Left lung (tissue), 10 donors: Measurements from ENCODE around the gene UBE2F. TPM values are rescaled to one million over a fixed set of nuclear protein-coding genes. Genes with fewer than 3 reads are reported as not detected.

ENCODE experiments used
- ATAC-seq: fragments of 200-7000 bp; cut with Tn5 transposase; one replicate; pipeline ENCODE4 v1.9.1; 2020; ENCODE audit warnings: moderate library complexity
- DNase-seq, 4 donors: peaks; one replicate each; pipeline ENCODE4 v3.0.0-alpha.2; 2013 to 2020
- H3K27ac ChIP-seq, 2 donors: fragments of 200-600 bp; sonication (generic) in 1 of 2; one replicate each; pipeline versions ENCODE4 v1.5.0 to v1.8.0; 2020 to 2021
- H3K27me3 ChIP-seq, 2 donors: fragments of 200-600 bp; sonication (generic) in 1 of 2; one replicate each; pipeline versions ENCODE4 v1.5.0 to v1.8.0; 2020 to 2021
- H3K36me3 ChIP-seq, 2 donors: fragments of 200-600 bp; sonication (generic) in 1 of 2; one replicate each; pipeline versions ENCODE4 v1.5.0 to v1.8.0; 2020 to 2021
- H3K4me1 ChIP-seq, 2 donors: fragments of 200-600 bp; one replicate each; pipeline ENCODE4 v1.8.0; 2021
- H3K4me3 ChIP-seq, 2 donors: fragments of 200-600 bp; sonication (generic) in 1 of 2; one replicate each; pipeline versions ENCODE4 v1.5.0 to v1.8.0; 2020 to 2021; ENCODE audit warnings: mild to moderate bottlenecking in 1 of 2
- H3K9me3 ChIP-seq, 2 donors: fragments of 200-600 bp; sonication (generic) in 1 of 2; one replicate each; pipeline versions ENCODE4 v1.5.0 to v1.8.0; 2020 to 2021
- CTCF ChIP-seq, 2 donors: fragments of 200-600 bp; sonication (generic) in 1 of 2; IDR thresholded peaks; one replicate each; pipeline versions ENCODE4 v1.5.0 to v1.8.0; 2021; ENCODE audit warnings: antibody characterized with exemption in 2 of 2
- intact Hi-C, 2 donors: fragments of 100-400 bp; cut with DNase I; formaldehyde crosslinking; loops; one replicate each; pipeline versions ENCODE4 v1.11.2 to v1.14.2; 2022
- polyA plus RNA-seq, 6 donors: library from polyadenylated mRNA; unstranded; fragments of 120-200 nt; gene quantifications; one replicate each; pipeline ENCODE4 v1.2.1, GENCODE V29; 2013; ENCODE audit not compliant: insufficient read length in 6 of 6
- total RNA-seq, 2 donors: library from RNA; stranded (reverse); fragmentation: NEBNext Ultra II Directional; extraction: Animal tissue kit (Norgen Biotek cat#: 25700); gene quantifications; one replicate each; pipeline ENCODE4 v1.2.1, GENCODE V29; 2021
- donor health status: DM: no; HTN: yes; CAD: no.
- donor health status: DM: no; HTN: no; CAD: no.

The UBE2F gene
- total and polyA plus RNA-seq, 8 donors = 33.9 to 58.9 (median 34.7) TPM

DNA sequence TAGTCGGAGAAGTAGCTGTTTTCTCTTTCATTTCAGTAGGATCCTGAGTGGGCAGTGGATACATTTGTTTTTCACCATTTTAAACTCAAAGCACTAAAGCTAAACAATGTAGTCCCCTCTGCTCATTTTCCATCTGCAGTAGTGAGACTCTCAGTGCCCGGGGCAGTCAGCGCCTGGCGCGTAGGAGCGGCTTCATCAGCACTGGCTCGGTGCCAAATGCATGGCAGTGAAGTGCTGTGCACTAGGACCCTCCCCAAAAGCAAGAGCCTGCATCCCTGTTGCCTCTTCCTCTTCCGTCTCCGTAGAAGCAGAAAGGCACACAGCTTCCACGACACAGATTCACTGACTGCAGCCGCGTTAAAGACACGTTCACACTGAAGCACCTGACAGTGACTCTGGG lies 114.3 kb downstream of the UBE2F start:
- no peak for TF ChIP-seq CTCF (IDR thresholded peaks at IDR 0.05)
- peaks cover 0 to 52% of the 10 kb centered on the region in 2 donors for H3K36me3 ChIP-seq
- intact Hi-C loops = no loop called here

GRCh38 chr2:238081561-238081960 lies 114.7 kb downstream of the UBE2F start:
- TF ChIP-seq CTCF (IDR thresholded peaks at IDR 0.05) = no peak
- Histone ChIP-seq H3K4me3 (no peak overlapping the region), H3K27me3 (no peaks in the 10 kb centered on the region), H3K4me1 (peaks cover 0 to under 1% of the 10 kb centered on the region in 2 donors), H3K27ac (no peak overlapping the region), H3K36me3 (peaks cover 0 to 55% of the 10 kb centered on the region in 2 donors), H3K9me3 (no peaks in the 10 kb centered on the region)
- intact Hi-C loops = no loop called here
- no peak for DNase-seq
- no peak for ATAC-seq

More for the DNA sequence above, 114.3 kb downstream of the UBE2F start:
- H3K27ac ChIP-seq = no peak overlapping the region
- H3K9me3 ChIP-seq = no peaks in the 10 kb centered on the region
- H3K27me3 ChIP-seq = no peaks in the 10 kb centered on the region
- ATAC-seq (no peak), DNase-seq (no peak)
- no peak overlapping the region for H3K4me3 ChIP-seq
- H3K4me1 ChIP-seq = no peaks in the 10 kb centered on the region

DNA sequence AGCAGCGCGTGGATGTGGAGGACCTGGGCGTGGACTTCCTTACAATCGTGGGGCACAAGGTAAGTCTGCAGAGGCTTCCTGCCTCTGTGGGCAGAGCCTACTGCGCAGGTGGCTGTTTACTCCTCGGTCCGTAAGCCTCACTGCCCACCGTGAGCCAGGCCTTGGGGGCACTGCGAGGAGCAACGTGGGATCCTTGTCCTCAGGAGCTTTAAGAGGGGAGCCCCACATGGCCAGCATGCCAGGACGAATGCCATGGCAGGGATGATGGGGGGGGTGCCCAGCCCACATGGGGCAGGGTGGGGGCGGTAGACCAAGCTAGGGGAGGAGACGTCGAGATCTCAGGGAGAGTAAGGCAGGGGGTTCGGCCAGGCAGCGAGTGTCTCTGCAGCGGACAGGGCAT lies 115.3 kb downstream of the UBE2F start:
- Histone ChIP-seq H3K4me3 (no peak overlapping the region), H3K27ac (no peak overlapping the region), H3K4me1 (peaks cover 0 to 6% of the 10 kb centered on the region in 2 donors), H3K36me3 (peaks cover 0 to 54% of the 10 kb centered on the region in 2 donors), H3K27me3 (no peaks in the 10 kb centered on the region), H3K9me3 (no peaks in the 10 kb centered on the region)
- no peak for ATAC-seq
- no peak for DNase-seq
- intact Hi-C loops = no loop called here
- no peak for TF ChIP-seq CTCF (IDR thresholded peaks at IDR 0.05)

DNA sequence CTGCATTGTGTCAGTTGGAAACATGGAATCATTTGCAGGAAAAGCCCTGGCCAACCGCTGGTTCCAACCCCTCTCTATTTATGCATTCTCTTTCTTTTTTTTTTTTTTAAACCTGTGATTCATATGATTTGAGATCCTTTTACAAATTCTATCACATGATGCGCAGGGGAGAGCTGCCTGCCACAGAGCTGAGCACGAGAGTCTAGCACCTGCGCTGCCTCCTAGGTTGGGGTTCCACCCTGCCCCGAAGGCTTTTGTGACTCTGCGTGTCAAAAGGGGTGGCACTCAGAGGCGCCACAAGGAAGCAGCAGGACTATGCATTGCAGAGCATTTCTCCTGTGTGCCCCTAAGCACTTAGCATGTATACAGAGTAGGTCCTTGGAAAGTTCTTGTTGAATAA lies 116.0 kb downstream of the UBE2F start:
- no peak for TF ChIP-seq CTCF (IDR thresholded peaks at IDR 0.05)
- Histone ChIP-seq H3K4me1 (peaks cover 0 to 10% of the 10 kb centered on the region in 2 donors), H3K9me3 (no peaks in the 10 kb centered on the region), H3K27me3 (no peaks in the 10 kb centered on the region), H3K4me3 (no peak overlapping the region), H3K27ac (no peak overlapping the region), H3K36me3 (peaks cover 0 to 50% of the 10 kb centered on the region in 2 donors)
- DNase-seq (no peak), ATAC-seq (no peak)
- intact Hi-C loops = no loop called here

- no peak overlapping the region for H3K27ac ChIP-seq
Observed at GRCh38 chr2:238083919-238084318, 117.1 kb downstream of the UBE2F start.

More at GRCh38 chr2:238083919-238084318, 117.1 kb downstream of the UBE2F start:
- Histone ChIP-seq H3K9me3 (no peaks in the 10 kb centered on the region), H3K4me3 (no peak overlapping the region), H3K36me3 (peaks cover 0 to 50% of the 10 kb centered on the region in 2 donors), H3K27me3 (no peaks in the 10 kb centered on the region), H3K4me1 (peaks cover 0 to 10% of the 10 kb centered on the region in 2 donors)
- DNase-seq (no peak), ATAC-seq (no peak)
- no peak for TF ChIP-seq CTCF (IDR thresholded peaks at IDR 0.05)
- intact Hi-C loops = no loop called here
